Measurements from ENCODE around the gene NRN1L. TPM values are rescaled to one million over a fixed set of nuclear protein-coding genes. Genes with fewer than 3 reads are reported as not detected.

Gene NRN1L
- total and polyA plus RNA-seq, 2 donors (not counting 3 experiments of a cell fraction or from before 2014, with no cell fraction given), result 0.37 TPM; not detected in 1

GRCh38 chr16:67846063-67846319, 38.7 kb upstream of the NRN1L start:
- intact Hi-C loops (cut with micrococcal nuclease) (loop anchor here (1.0 to 2.0 kb wide), 4 partner anchors 13 to 173 kb away; partner anchors contain the start of genes EDC4 and PSKH1), dilution Hi-C loops (cut with MboI; ENCODE audit: extremely low pct_ligation_motif_present, low sequenced_read_pairs) (no loop called here)
- no TSS peak for BruUV-seq (replicated peaks)
- Histone ChIP-seq H3K9ac (replicated peaks; ENCODE audit: extremely low read depth, insufficient read depth, low read length) (peak overlapping the region; percentile 93), H3K36me3 (ENCODE audit: control insufficient read depth in 2 of 2, extremely low read depth in 1 of 2, insufficient read depth in 2 of 2, low read length in 2 of 2) (peaks cover 0 to 3% of the 10 kb centered on the region in 2 experiments), H2AFZ (ENCODE audit: low read depth, low read length) (peak overlapping the region; percentile 74), H3K27ac (ENCODE audit: insufficient read depth, low read depth, low read length) (peak overlapping the region; percentile 79), H3K4me3 (replicated peaks in 1 of 3; ENCODE audit: insufficient read depth in 1 of 3, low read depth in 1 of 3, low read length in 3 of 3) (peak overlapping the region; percentile 53 to 74 (median 71)), H3K4me2 (ENCODE audit: insufficient read depth, low read length) (peak overlapping the region; percentile 79), H3K9me1 (replicated peaks; ENCODE audit: control insufficient read depth, extremely low read depth, insufficient read depth, low read length) (no peaks in the 10 kb centered on the region), H4K20me1 (replicated peaks; ENCODE audit: control insufficient read depth, extremely low read depth, insufficient read depth, low read length) (peaks cover 3% of the 10 kb centered on the region), H3K79me2 (ENCODE audit: control insufficient read depth, insufficient read depth, low read length) (peaks cover 59% of the 10 kb centered on the region), H3K4me1 (ENCODE audit: control insufficient read depth, extremely low read depth, insufficient read depth, low read length) (peaks cover 32% of the 10 kb centered on the region), H3K27me3 (ENCODE audit: control insufficient read depth in 2 of 2, insufficient read depth in 2 of 2, low read length in 2 of 2) (no peaks in the 10 kb centered on the region), H3K9me3 (replicated peaks; ENCODE audit: control insufficient read depth, insufficient read depth, low read length) (no peaks in the 10 kb centered on the region)
- ChIA-PET POLR2A (interaction anchor here (1.1 to 1.6 kb wide), 2 partner anchors 27 to 32 kb away, joined by 3 to 4 read pairs; partner anchors contain the start of gene EDC4), CTCF (interaction anchor here (0.8 to 4.6 kb wide), 8 partner anchors 12 to 178 kb away, joined by 3 to 32 read pairs (median 6); no protein-coding TSS in a partner anchor)
- TF ChIP-seq JUN (IDR thresholded peaks at IDR 0.05; ENCODE audit: borderline replicate concordance, insufficient read depth, insufficient read length, low read depth), result no peak
- no peak for TF ChIP-seq GATA2 (IDR thresholded peaks at IDR 0.05; ENCODE audit: insufficient read depth, insufficient read length, low read depth, low read length)
- no peak for TF ChIP-seq MYC (IDR thresholded peaks at IDR 0.05; ENCODE audit: low read depth, low read length)
- TF ChIP-seq MAX (IDR thresholded peaks at IDR 0.05; ENCODE audit: insufficient read depth, insufficient read length), result no peak
- no peak for TF ChIP-seq CTCF (IDR thresholded peaks at IDR 0.05; ENCODE audit: extremely low read depth in 1 of 2, insufficient read depth in 1 of 2, low read depth in 1 of 2, low read length in 2 of 2)
- TF ChIP-seq FOS (IDR thresholded peaks at IDR 0.05; ENCODE audit: borderline replicate concordance, insufficient read depth, low read length), result no peak
- TF ChIP-seq EZH2 (IDR thresholded peaks at IDR 0.05; ENCODE audit: borderline replicate concordance, low read depth, low read length, severe bottlenecking), result no peak
- TF ChIP-seq POLR2AphosphoS5 (IDR thresholded peaks at IDR 0.05; ENCODE audit: insufficient read depth, low read depth, low read length), result no peak
- TF ChIP-seq POLR2A (IDR thresholded peaks at IDR 0.05; ENCODE audit: low read depth, low read length), result no peak
- peak; percentile 42 for FAIRE-seq
- DNase-seq (ENCODE audit: low read depth, low spot score), result no peak
